Measurements from ENCODE around the gene RTL10. TPM values are rescaled to one million over a fixed set of nuclear protein-coding genes. Genes with fewer than 3 reads are reported as not detected.

The RTL10 gene
- total RNA-seq, 1 experiment from 2014 or later: 25.6 TPM

- CTCF ChIA-PET: no interaction called here
- POLR2A ChIA-PET (ENCODE audit: low non-redundant PET): no interaction called here
- Histone ChIP-seq H3K27me3 (replicated peaks; ENCODE audit: insufficient read depth, low read depth, low read length, poor library complexity) (no peaks in the 10 kb centered on the region), H3K4me1 (ENCODE audit: insufficient read depth, low read length, poor library complexity, severe bottlenecking) (peaks cover 19% of the 10 kb centered on the region), H3K4me3 (ENCODE audit: low read depth, low read length, poor library complexity, severe bottlenecking) (no peak overlapping the region), H3K27ac (ENCODE audit: low read depth, low read length, poor library complexity, severe bottlenecking) (no peak overlapping the region), H3K9me3 (ENCODE audit: low read depth, low read length, poor library complexity, severe bottlenecking) (no peaks in the 10 kb centered on the region), H3K36me3 (ENCODE audit: insufficient read depth, low read length, poor library complexity, severe bottlenecking) (no peaks in the 10 kb centered on the region)
- intact Hi-C loops (cut with micrococcal nuclease; ENCODE audit: unreplicated experiment): no loop called here
- BruUV-seq (replicated peaks): no TSS peak
- no peak for TF ChIP-seq CTCF (conservative IDR thresholded peaks at IDR 0.05; ENCODE audit: low read depth, low read length)
- no peak for TF ChIP-seq EZH2 (IDR thresholded peaks at IDR 0.05; ENCODE audit: borderline replicate concordance, low read depth, low read length, poor library complexity, severe bottlenecking)
- no peak for DNase-seq (ENCODE audit: low spot score)
Observed at GRCh38 chr22:19815093-19815822, 39.4 kb downstream of the RTL10 start.

- Histone ChIP-seq H3K27ac (ENCODE audit: low read depth, low read length, poor library complexity, severe bottlenecking) (no peak overlapping the region), H3K27me3 (replicated peaks; ENCODE audit: insufficient read depth, low read depth, low read length, poor library complexity) (no peaks in the 10 kb centered on the region), H3K4me3 (ENCODE audit: low read depth, low read length, poor library complexity, severe bottlenecking) (no peak overlapping the region), H3K4me1 (ENCODE audit: insufficient read depth, low read length, poor library complexity, severe bottlenecking) (peaks cover 19% of the 10 kb centered on the region), H3K9me3 (ENCODE audit: low read depth, low read length, poor library complexity, severe bottlenecking) (no peaks in the 10 kb centered on the region), H3K36me3 (ENCODE audit: insufficient read depth, low read length, poor library complexity, severe bottlenecking) (no peaks in the 10 kb centered on the region)
- intact Hi-C loops (cut with micrococcal nuclease; ENCODE audit: unreplicated experiment): no loop called here
- no peak for TF ChIP-seq EZH2 (IDR thresholded peaks at IDR 0.05; ENCODE audit: borderline replicate concordance, low read depth, low read length, poor library complexity, severe bottlenecking)
- TF ChIP-seq CTCF (conservative IDR thresholded peaks at IDR 0.05; ENCODE audit: low read depth, low read length): no peak
- BruUV-seq (replicated peaks): no TSS peak
- CTCF ChIA-PET: interaction anchor here (1.3 kb wide), 1 partner anchor 96 kb away, joined by 3 read pairs; no protein-coding TSS in a partner anchor
- DNase-seq (ENCODE audit: low spot score): no peak
- POLR2A ChIA-PET (ENCODE audit: low non-redundant PET): no interaction called here
Observed at GRCh38 chr22:19814428-19814827, 40.2 kb downstream of the RTL10 start.

- no peaks in the 10 kb centered on the region for H3K9me3 ChIP-seq (ENCODE audit: low read depth, low read length, poor library complexity, severe bottlenecking)
- POLR2A ChIA-PET (ENCODE audit: low non-redundant PET): no interaction called here
- no peaks in the 10 kb centered on the region for H3K27me3 ChIP-seq (replicated peaks; ENCODE audit: insufficient read depth, low read depth, low read length, poor library complexity)
- BruUV-seq (replicated peaks): no TSS peak
- H3K4me3 ChIP-seq (ENCODE audit: low read depth, low read length, poor library complexity, severe bottlenecking): no peak overlapping the region
- no peaks in the 10 kb centered on the region for H3K36me3 ChIP-seq (ENCODE audit: insufficient read depth, low read length, poor library complexity, severe bottlenecking)
- no peak for DNase-seq (ENCODE audit: low spot score)
- CTCF ChIA-PET: no interaction called here
- intact Hi-C loops (cut with micrococcal nuclease; ENCODE audit: unreplicated experiment): no loop called here
- TF ChIP-seq EZH2 (IDR thresholded peaks at IDR 0.05; ENCODE audit: borderline replicate concordance, low read depth, low read length, poor library complexity, severe bottlenecking) (no peak), CTCF (conservative IDR thresholded peaks at IDR 0.05; ENCODE audit: low read depth, low read length) (no peak)
- no peak overlapping the region for H3K27ac ChIP-seq (ENCODE audit: low read depth, low read length, poor library complexity, severe bottlenecking)
- H3K4me1 ChIP-seq (ENCODE audit: insufficient read depth, low read length, poor library complexity, severe bottlenecking): peaks cover 19% of the 10 kb centered on the region
Observed at GRCh38 chr22:19812910-19813309, 41.8 kb downstream of the RTL10 start.
